H1 (cell line): ENCODE results near the gene LRRC55. TPM values are rescaled to one million over a fixed set of nuclear protein-coding genes. Genes with fewer than 3 reads are reported as not detected.

Experiments used
- CTCF ChIA-PET: fragments of 300-600 bp; sonication (Branson Sonifier 250); formaldehyde crosslinking; loops from one replicate; lab custom pipeline; 2021; ENCODE audit not compliant: partially characterized antibody; lab: Charles Lee
- POLR2A ChIA-PET: fragments of 300-600 bp; sonication (Branson Sonifier 250); formaldehyde crosslinking; loops from one replicate; lab custom pipeline; 2021; ENCODE audit warnings: inconsistent platforms; ENCODE audit not compliant: partially characterized antibody; lab: Charles Lee
- DNase-seq, 2 experiments: peaks; one replicate each; pipeline versions ENCODE4 v3.0.0 to v3.0.0-alpha.2; 2010 to 2022; ENCODE audit warnings: low spot score in 2 of 2, low read depth in 1 of 2, mixed read lengths in 1 of 2
- FAIRE-seq: peaks from 2 replicates; lab custom pipeline; 2011; peaks lifted over from hg19 to GRCh38; lab: Jason Lieb, UNC
- H2AFZ ChIP-seq: 2 replicates; pipeline ENCODE4 v1.8.1; 2012; ENCODE audit warnings: low read length, inconsistent platforms
- H2AK5ac ChIP-seq: 2 replicates; pipeline ENCODE4 v1.6.1; 2013; ENCODE audit warnings: low read depth, low read length
- H2BK120ac ChIP-seq: replicated peaks from 2 replicates; pipeline ENCODE3; 2013; ENCODE audit warnings: low read depth, low read length, inconsistent platforms
- H2BK12ac ChIP-seq: 2 replicates; pipeline ENCODE4 v1.6.1; 2013; ENCODE audit warnings: low read depth, low read length
- H2BK15ac ChIP-seq: 2 replicates; pipeline ENCODE4 v1.6.1; 2013; ENCODE audit warnings: low read length
- H2BK20ac ChIP-seq: 2 replicates; pipeline ENCODE4 v1.6.1; 2013; ENCODE audit warnings: low read length
- H2BK5ac ChIP-seq: 2 replicates; pipeline ENCODE4 v1.6.1; 2013; ENCODE audit warnings: low read depth, low read length
- H3K14ac ChIP-seq: 2 replicates; pipeline ENCODE4 v1.6.1; 2013; ENCODE audit warnings: inconsistent platforms; ENCODE audit not compliant: insufficient read length
- H3K18ac ChIP-seq: 2 replicates; pipeline ENCODE4 v1.6.1; 2013; ENCODE audit warnings: low read length; ENCODE audit errors: extremely low read depth
- H3K23ac ChIP-seq: 2 replicates; pipeline ENCODE4 v1.6.1; 2013; ENCODE audit warnings: inconsistent platforms; ENCODE audit not compliant: insufficient read length
- H3K23me2 ChIP-seq: 2 replicates; pipeline ENCODE4 v1.6.1; 2013; ENCODE audit warnings: low read depth, low read length
- H3K27ac ChIP-seq: 2 replicates; pipeline ENCODE4 v1.6.1; 2011; ENCODE audit warnings: low read depth, low read length, inconsistent platforms
- H3K27me3 ChIP-seq, 4 experiments: replicated peaks in 1 of 4; 1 replicate in 1 of 4; 2 replicates in 3 of 4; pipeline versions ENCODE4 v1.6.1 to v1.8.1; 2011 to 2013; ENCODE audit warnings: low read length in 3 of 4, mild to moderate bottlenecking in 3 of 4, inconsistent platforms in 2 of 4, mixed read lengths in 2 of 4, moderate library complexity in 1 of 4; ENCODE audit not compliant: control insufficient read depth in 3 of 4, insufficient read depth in 3 of 4; ENCODE audit errors: extremely low read depth in 1 of 4
- H3K36me3 ChIP-seq, 4 experiments: 2 replicates each; pipeline versions ENCODE4 v1.6.1 to v1.8.1; 2011 to 2013; ENCODE audit warnings: mild to moderate bottlenecking in 4 of 4, low read length in 3 of 4, moderate library complexity in 2 of 4, control low read depth in 1 of 4, inconsistent platforms in 1 of 4; ENCODE audit not compliant: insufficient read depth in 4 of 4, control insufficient read depth in 2 of 4
- H3K4ac ChIP-seq: replicated peaks from 2 replicates; pipeline ENCODE3; 2013; ENCODE audit warnings: low read length, low read depth, mixed read lengths, inconsistent platforms; ENCODE audit not compliant: insufficient read length
- H3K4me1 ChIP-seq, 4 experiments: replicated peaks in 1 of 4; 1 replicate in 1 of 4; 2 replicates in 3 of 4; pipeline versions ENCODE4 v1.6.1 to v1.8.1; 2011 to 2013; ENCODE audit warnings: low read length in 3 of 4, inconsistent platforms in 2 of 4, mixed read lengths in 1 of 4; ENCODE audit not compliant: insufficient read depth in 4 of 4, control insufficient read depth in 3 of 4
- H3K4me2 ChIP-seq, 2 experiments: 2 replicates each; pipeline versions ENCODE4 v1.6.1 to v1.8.1; 2011 to 2013; ENCODE audit warnings: low read depth in 2 of 2, low read length in 2 of 2, control low read depth in 1 of 2, inconsistent platforms in 1 of 2, mild to moderate bottlenecking in 1 of 2; ENCODE audit not compliant: insufficient read depth in 1 of 2
- H3K4me3 ChIP-seq, 4 experiments: fragments of 200-600, 300-600 bp in 1 of 4; sonication (generic), shearing (Covaris generic), sonication (Bioruptor Twin) in 1 of 4; 2 replicates each; pipeline versions ENCODE4 v1.5.1 to v1.8.1; 2011 to 2016; ENCODE audit warnings: low read length in 4 of 4, low read depth in 3 of 4, control low read depth in 2 of 4, inconsistent platforms in 2 of 4, mild to moderate bottlenecking in 2 of 4, mixed read lengths in 1 of 4, moderate library complexity in 1 of 4; ENCODE audit not compliant: insufficient read depth in 2 of 4; ENCODE audit errors: extremely low read depth in 1 of 4
- H3K56ac ChIP-seq: replicated peaks from 2 replicates; pipeline ENCODE3; 2013; ENCODE audit warnings: low read depth, mild to moderate bottlenecking, mixed read lengths, low read length, inconsistent platforms; ENCODE audit not compliant: insufficient read length
- H3K79me1 ChIP-seq: 2 replicates; pipeline ENCODE4 v1.6.1; 2013; ENCODE audit warnings: low read depth, low read length, control low read depth
- H3K79me2 ChIP-seq, 2 experiments: 2 replicates each; pipeline versions ENCODE4 v1.6.1 to v1.8.1; 2012 to 2013; ENCODE audit warnings: low read length in 2 of 2, mild to moderate bottlenecking in 2 of 2, inconsistent platforms in 1 of 2; ENCODE audit not compliant: insufficient read depth in 2 of 2, control insufficient read depth in 1 of 2
- H3K9ac ChIP-seq, 4 experiments: replicated peaks in 1 of 4; 1 replicate in 1 of 4; 2 replicates in 3 of 4; pipeline versions ENCODE4 v1.6.1 to v1.8.1; 2011 to 2013; ENCODE audit warnings: low read depth in 3 of 4, low read length in 3 of 4, control low read depth in 2 of 4, mild to moderate bottlenecking in 2 of 4, moderate library complexity in 2 of 4, inconsistent platforms in 1 of 4; ENCODE audit errors: extremely low read depth in 1 of 4
- H3K9me3 ChIP-seq, 2 experiments: 2 replicates each; pipeline versions ENCODE4 v1.6.1 to v1.8.1; 2012 to 2013; ENCODE audit warnings: mild to moderate bottlenecking in 2 of 2, moderate library complexity in 2 of 2, control low read depth in 1 of 2, inconsistent platforms in 1 of 2, low read depth in 1 of 2, low read length in 1 of 2, mixed read lengths in 1 of 2; ENCODE audit not compliant: insufficient read depth in 2 of 2
- H4K20me1 ChIP-seq, 2 experiments: replicated peaks in 1 of 2; 2 replicates each; pipeline versions ENCODE3 to v1.8.1; 2011 to 2013; ENCODE audit warnings: inconsistent platforms in 2 of 2, low read length in 2 of 2, mild to moderate bottlenecking in 1 of 2; ENCODE audit not compliant: insufficient read depth in 2 of 2, control insufficient read depth in 1 of 2
- H4K5ac ChIP-seq: 2 replicates; pipeline ENCODE4 v1.6.1; 2013; ENCODE audit warnings: low read length, low read depth, mixed read lengths, inconsistent platforms; ENCODE audit not compliant: insufficient read length
- H4K8ac ChIP-seq: 2 replicates; pipeline ENCODE4 v1.8.0; 2013; ENCODE audit warnings: mild to moderate bottlenecking, moderate library complexity, low read length, inconsistent platforms; ENCODE audit not compliant: insufficient read depth; ENCODE audit errors: extremely low read depth
- H4K91ac ChIP-seq: replicated peaks from 2 replicates; pipeline ENCODE3; 2013; ENCODE audit warnings: low read length, mixed read lengths, inconsistent platforms; ENCODE audit not compliant: insufficient read length
- MAX ChIP-seq: IDR thresholded peaks from 2 replicates; pipeline ENCODE4 v1.6.1; 2012; ENCODE audit warnings: inconsistent platforms
- WGBS, 2 experiments: shearing (Covaris generic) in 1 of 2; methylation state at CpG; one replicate each; pipeline versions ENCODE4 v1.1.6 to v1.1.7; 2013 to 2015; ENCODE audit warnings: low lambda C conversion rate in 2 of 2, mixed read lengths in 2 of 2, inconsistent platforms in 1 of 2, low coverage in 1 of 2, missing lambda C conversion rate in 1 of 2; ENCODE audit not compliant: insufficient replicate concordance in 2 of 2, insufficient coverage in 1 of 2, insufficient read length in 1 of 2; ENCODE audit errors: extremely low coverage in 1 of 2, missing lambda C conversion rate in 1 of 2; 5-methylcytosine and 5-hydroxymethylcytosine counted together
- polyA plus RNA-seq, 7 experiments: library from polyadenylated mRNA; depleted of rRNA in 3 of 7; stranded (reverse) in 5 of 7; unstranded in 2 of 7; fragments of >200 nt in 5 of 7; fragments of 200-250 nt in 2 of 7; gene quantifications; 1 replicate in 5 of 7; 2 replicates in 1 of 7; 4 replicates in 1 of 7; pipeline versions ENCODE4 v1.2.1 to v1.2.3, GENCODE V29; 2011 to 2013; ENCODE audit warnings: missing spikeins in 2 of 7, mixed read lengths in 2 of 7
- total RNA-seq: library from RNA; stranded (reverse); fragmentation: NEBNext Ultra II Directional; extraction: Animal tissue kit (Norgen Biotek cat#: 25700); gene quantifications from 2 replicates; pipeline ENCODE4 v1.2.1, GENCODE V29; 2021

Gene LRRC55
- total and polyA plus RNA-seq, 2 of the 8 experiments (the other 6 are each of a cell fraction or from before 2014, with no cell fraction given): 0.62 to 1.1 TPM

- no peaks in the 10 kb centered on the region for H4K20me1 ChIP-seq
- CTCF ChIA-PET: interaction anchor here (1.0 to 4.5 kb wide), 8 partner anchors 9 to 54 kb away, joined by 3 to 38 read pairs (median 4); partner anchors contain the start of gene LRRC55
- peak overlapping the region; percentile 99 for H2BK20ac ChIP-seq
- no peak overlapping the region for H3K4me3 ChIP-seq
- no peaks in the 10 kb centered on the region for H3K9me3 ChIP-seq
- H2BK15ac ChIP-seq: peak overlapping the region; percentile 65; the same call in 1 of the 2 replicates
- DNase-seq: no peak
- H3K79me2 ChIP-seq: no peaks in the 10 kb centered on the region
- no peaks in the 10 kb centered on the region for H3K36me3 ChIP-seq
- H3K56ac ChIP-seq: no peak overlapping the region
- H3K9ac ChIP-seq: no peak overlapping the region
- 95% methylated on average over 7 of the region's 7 CpGs; no CpG with 5 or more reads in 1 of the 2 experiments for WGBS, 2 experiments
- no peak overlapping the region for H3K27ac ChIP-seq
- H2BK120ac ChIP-seq: peak overlapping the region; percentile 85
- H2BK12ac ChIP-seq: peak overlapping the region; percentile 85; the same call in 1 of the 2 replicates
- H2AK5ac ChIP-seq: 0 out of 2 replicates have a peak overlapping the region, but pooled peaks have one; percentile 57
- peak overlapping the region; percentile 76; the same call in 1 of the 2 replicates for H2BK5ac ChIP-seq
- H2AFZ ChIP-seq: no peak overlapping the region
- no peak overlapping the region; a peak in 1 of 4 replicates for H3K4me2 ChIP-seq
- 0 out of 2 replicates have a peak overlapping the region, but pooled peaks have one; percentile 25 for H3K18ac ChIP-seq
- no peak overlapping the region for H3K23ac ChIP-seq
- H3K23me2 ChIP-seq: no peaks in the 10 kb centered on the region; the same call in 1 of the 2 replicates
- no peaks in the 10 kb centered on the region for H3K79me1 ChIP-seq
- peak overlapping the region; percentile 73 for H4K91ac ChIP-seq
- no peak overlapping the region for H3K4ac ChIP-seq
- H3K4me1 ChIP-seq: peaks cover 3 to 16% (median 11%) of the 10 kb centered on the region in 4 experiments; a peak in 5 of 7 replicates
- no peak for FAIRE-seq
- POLR2A ChIA-PET: interaction anchor here (1.3 kb wide), 1 partner anchor 9 kb away, joined by 6 read pairs; no protein-coding TSS in a partner anchor
- no peaks in the 10 kb centered on the region for H3K27me3 ChIP-seq
- H3K14ac ChIP-seq: no peak overlapping the region
- H4K8ac ChIP-seq: no peak overlapping the region
- H4K5ac ChIP-seq: no peak overlapping the region
- TF ChIP-seq MAX: no peak
Observed at GRCh38 chr11:57203882-57204480, 22.2 kb downstream of the LRRC55 start.
